Gastrocnemius medialis (tissue), 4 donors: ENCODE results near the gene MNAT1. TPM values are rescaled to one million over a fixed set of nuclear protein-coding genes. Genes with fewer than 3 reads are reported as not detected.

Experiments used
- ATAC-seq, 2 donors: fragments of 150-250 bp; one replicate each; pipeline ENCODE4 v1.9.1; 2016
- DNase-seq, 2 donors: peaks; one replicate each; pipeline ENCODE4 v3.0.0-alpha.2; 2019
- H3K27ac ChIP-seq, 4 donors: fragments of 200-600 bp; sonication (generic); 1 replicate in 1 of 4; 2 replicates in 3 of 4; pipeline ENCODE4 v1.5.1; 2016 to 2018; ENCODE audit warnings: mild to moderate bottlenecking in 2 of 4, moderate library complexity in 1 of 4
- H3K27me3 ChIP-seq, 3 donors: fragments of 200-600 bp; sonication (generic) in 2 of 3; 1 replicate in 1 of 3; 2 replicates in 2 of 3; pipeline versions ENCODE4 v1.5.1 to v1.6.0; 2016 to 2019; ENCODE audit warnings: mild to moderate bottlenecking in 1 of 3, moderate library complexity in 1 of 3
- H3K36me3 ChIP-seq, 2 donors: fragments of 200-600 bp; sonication (generic) in 1 of 2; one replicate each; pipeline ENCODE4 v1.5.1; 2017 to 2018
- H3K4me1 ChIP-seq, 2 donors: fragments of 200-600 bp; sonication (generic) in 1 of 2; one replicate each; pipeline ENCODE4 v1.5.1; 2016 to 2017; ENCODE audit warnings: mild to moderate bottlenecking in 2 of 2
- H3K4me3 ChIP-seq, 4 donors: fragments of 200-600 bp; sonication (generic) in 3 of 4; 1 replicate in 1 of 4; 2 replicates in 3 of 4; pipeline ENCODE4 v1.5.1; 2016 to 2019; ENCODE audit warnings: mild to moderate bottlenecking in 2 of 4
- H3K9me3 ChIP-seq, 3 donors: fragments of 200-600 bp; sonication (generic) in 2 of 3; 1 replicate in 1 of 3; 2 replicates in 2 of 3; pipeline ENCODE4 v1.5.1; 2016 to 2019
- POLR2A ChIP-seq, 2 donors: fragments of 450-650 bp; IDR thresholded peaks; one replicate each; pipeline ENCODE4 v1.6.1; 2017; ENCODE audit warnings: antibody characterized with exemption in 2 of 2, mild to moderate bottlenecking in 2 of 2, moderate library complexity in 2 of 2
- in situ Hi-C, 4 donors: fragments of 200-750 bp; cut with MboI; loops; one replicate each; pipeline versions ENCODE4 v1.15.0 to v1.8.0; 2017; ENCODE audit warnings: low sequenced_read_pairs in 4 of 4
- intact Hi-C: fragments of 100-400 bp; cut with DNase I; formaldehyde crosslinking; loops from one replicate; pipeline ENCODE4 v1.15.1; 2023; ENCODE audit warnings: low total_unique reads
- total RNA-seq, 4 donors: library from RNA; depleted of rRNA; stranded (reverse); fragments of >200 nt; gene quantifications; one replicate each; pipeline versions ENCODE4 v1.1.0 to v1.2.3, GENCODE V29; 2016
- TF ChIP-seq, protein P1 (sequence below), 5 experiments: fragments of 450-650 bp in 3 of 5; fragments of 200-600 bp in 2 of 5; sonication (generic) in 2 of 5; IDR thresholded peaks in 4 of 5; conservative IDR thresholded peaks in 1 of 5; 1 replicate in 4 of 5; 2 replicates in 1 of 5; pipeline ENCODE4 v1.5.1; 2016 to 2019; ENCODE audit warnings: antibody characterized with exemption in 5 of 5, mild to moderate bottlenecking in 3 of 5, moderate library complexity in 3 of 5

MNAT1 gene
- total RNA-seq, 4 donors from 2014 or later = 50.1 to 69.2 (median 62.0) TPM

- no peaks in the 10 kb centered on the region for H3K4me1 ChIP-seq
- H3K27ac ChIP-seq = no peak overlapping the region
- DNase-seq (no peak), ATAC-seq (no peak)
- intact Hi-C loops = no loop called here
- H3K4me3 ChIP-seq = no peak overlapping the region
- no peaks in the 10 kb centered on the region for H3K27me3 ChIP-seq
- H3K36me3 ChIP-seq = peaks cover 0 to 8% of the 10 kb centered on the region in 2 donors
- H3K9me3 ChIP-seq = no peaks in the 10 kb centered on the region
- in situ Hi-C loops = no loop called here
- TF ChIP-seq POLR2A (IDR thresholded peaks at IDR 0.05) = no peak
- TF ChIP-seq, protein P1, sequence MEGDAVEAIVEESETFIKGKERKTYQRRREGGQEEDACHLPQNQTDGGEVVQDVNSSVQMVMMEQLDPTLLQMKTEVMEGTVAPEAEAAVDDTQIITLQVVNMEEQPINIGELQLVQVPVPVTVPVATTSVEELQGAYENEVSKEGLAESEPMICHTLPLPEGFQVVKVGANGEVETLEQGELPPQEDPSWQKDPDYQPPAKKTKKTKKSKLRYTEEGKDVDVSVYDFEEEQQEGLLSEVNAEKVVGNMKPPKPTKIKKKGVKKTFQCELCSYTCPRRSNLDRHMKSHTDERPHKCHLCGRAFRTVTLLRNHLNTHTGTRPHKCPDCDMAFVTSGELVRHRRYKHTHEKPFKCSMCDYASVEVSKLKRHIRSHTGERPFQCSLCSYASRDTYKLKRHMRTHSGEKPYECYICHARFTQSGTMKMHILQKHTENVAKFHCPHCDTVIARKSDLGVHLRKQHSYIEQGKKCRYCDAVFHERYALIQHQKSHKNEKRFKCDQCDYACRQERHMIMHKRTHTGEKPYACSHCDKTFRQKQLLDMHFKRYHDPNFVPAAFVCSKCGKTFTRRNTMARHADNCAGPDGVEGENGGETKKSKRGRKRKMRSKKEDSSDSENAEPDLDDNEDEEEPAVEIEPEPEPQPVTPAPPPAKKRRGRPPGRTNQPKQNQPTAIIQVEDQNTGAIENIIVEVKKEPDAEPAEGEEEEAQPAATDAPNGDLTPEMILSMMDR (IDR thresholded peaks at IDR 0.05 in 4 of 5, conservative IDR thresholded peaks at IDR 0.05 in 1 of 5) = no peak
Observed at GRCh38 chr14:60800409-60800808, 65.8 kb downstream of the MNAT1 start.

DNA sequence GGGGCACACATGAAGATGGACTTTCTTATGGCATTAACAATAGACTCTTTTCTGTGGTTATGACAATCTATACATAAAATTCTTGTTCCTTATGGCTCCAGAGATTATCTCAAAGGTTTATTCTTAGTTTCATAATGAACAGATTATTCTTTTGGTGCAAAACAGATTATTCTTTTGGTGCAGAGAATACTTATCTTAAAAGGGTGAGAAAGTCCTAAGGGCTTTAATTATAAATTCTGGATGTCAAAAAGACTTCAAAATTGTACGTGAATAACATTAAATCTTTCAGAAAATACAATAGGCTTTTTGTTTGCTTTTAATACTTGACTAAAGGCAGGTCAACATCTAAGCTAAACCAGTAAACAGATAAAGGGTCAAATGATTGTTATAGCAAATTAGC is 69.3 kb downstream of the MNAT1 start:
- Histone ChIP-seq H3K36me3 (peaks cover 0 to 8% of the 10 kb centered on the region in 2 donors), H3K4me3 (no peak overlapping the region), H3K4me1 (peaks cover 8 to 18% of the 10 kb centered on the region in 2 donors), H3K27ac (no peak overlapping the region), H3K9me3 (no peaks in the 10 kb centered on the region), H3K27me3 (no peaks in the 10 kb centered on the region)
- ATAC-seq = no peak
- intact Hi-C loops = no loop called here
- TF ChIP-seq, protein P1 (IDR thresholded peaks at IDR 0.05 in 4 of 5, conservative IDR thresholded peaks at IDR 0.05 in 1 of 5) = no peak
- TF ChIP-seq POLR2A (IDR thresholded peaks at IDR 0.05) = no peak
- DNase-seq = no peak
- in situ Hi-C loops = no loop called here

DNA sequence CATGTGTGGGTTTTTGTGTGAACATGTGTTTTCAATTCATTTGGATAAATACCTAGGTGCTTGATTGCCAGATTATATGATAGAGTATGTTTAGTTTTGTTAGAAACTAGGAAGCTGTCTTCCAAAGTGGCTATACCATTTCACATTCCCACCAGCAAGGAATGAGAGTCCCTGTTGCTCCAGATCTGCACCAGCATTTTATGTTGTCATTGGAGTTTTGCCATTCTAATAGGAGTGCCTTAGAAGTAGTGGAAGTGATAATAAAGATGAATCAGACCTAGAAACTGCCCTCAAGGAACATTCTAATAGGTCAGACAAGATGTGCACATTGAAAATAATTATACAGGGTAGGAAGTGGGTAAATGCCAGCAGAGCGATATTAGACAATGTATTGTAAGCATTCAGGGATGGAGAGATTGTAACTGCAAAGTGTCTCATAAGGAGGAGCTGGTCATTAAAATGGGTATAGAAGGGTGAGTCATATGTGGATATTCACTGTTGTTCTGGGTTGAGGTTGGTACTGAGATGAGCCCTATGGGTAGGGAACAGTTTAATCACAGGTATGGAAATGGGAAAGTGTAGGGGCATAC is 71.4 kb downstream of the MNAT1 start:
- DNase-seq (no peak), ATAC-seq (no peak)
- no peaks in the 10 kb centered on the region for H3K9me3 ChIP-seq
- intact Hi-C loops (loop anchor here (5.0 kb wide), 2 partner anchors 84 to 149 kb away; partner anchors contain the start of gene SIX4), in situ Hi-C loops (no loop called here)
- no peak for TF ChIP-seq POLR2A (IDR thresholded peaks at IDR 0.05)
- TF ChIP-seq, protein P1 (IDR thresholded peaks at IDR 0.05 in 4 of 5, conservative IDR thresholded peaks at IDR 0.05 in 1 of 5) = no peak
- no peaks in the 10 kb centered on the region for H3K36me3 ChIP-seq
- peak overlapping the region; percentile 74 to 82 (median 80) for H3K27ac ChIP-seq
- H3K4me1 ChIP-seq = peaks cover 8 to 28% of the 10 kb centered on the region in 2 donors
- no peaks in the 10 kb centered on the region for H3K27me3 ChIP-seq
- no peak overlapping the region for H3K4me3 ChIP-seq

GRCh38 chr14:60807247-60807646 is 72.7 kb downstream of the MNAT1 start:
- ATAC-seq = peak; percentile 58 to 71
- H3K36me3 ChIP-seq = peaks cover 0 to 6% of the 10 kb centered on the region in 2 donors
- in situ Hi-C loops = no loop called here
- intact Hi-C loops = loop anchor here (5.0 kb wide), 2 partner anchors 85 to 150 kb away; partner anchors contain the start of gene SIX4
- no peak for TF ChIP-seq POLR2A (IDR thresholded peaks at IDR 0.05)
- TF ChIP-seq, protein P1 (IDR thresholded peaks at IDR 0.05 in 4 of 5, conservative IDR thresholded peaks at IDR 0.05 in 1 of 5) = no peak
- no peaks in the 10 kb centered on the region for H3K27me3 ChIP-seq
- H3K4me3 ChIP-seq = peak overlapping the region in 2 of 4 donors; percentile 11 to 26
- peaks cover 8 to 28% of the 10 kb centered on the region in 2 donors for H3K4me1 ChIP-seq
- H3K27ac ChIP-seq = peak overlapping the region; percentile 74 to 82 (median 80)
- DNase-seq = no peak
- H3K9me3 ChIP-seq = no peaks in the 10 kb centered on the region
